Sciatic nerve (tissue), 2 donors: ENCODE measurements around the gene CSTPP1. TPM values are rescaled to one million over a fixed set of nuclear protein-coding genes. Genes with fewer than 3 reads are reported as not detected.

Experiments used
- ATAC-seq: fragments of 200-7000 bp; cut with Tn5 transposase; one replicate; pipeline ENCODE4 v1.9.1; 2020; ENCODE audit warnings: mild to moderate bottlenecking, moderate library complexity
- DNase-seq: peaks from one replicate; pipeline ENCODE4 v3.0.0-alpha.2; 2020; ENCODE audit warnings: low spot score
- intact Hi-C: fragments of 100-400 bp; cut with DNase I; formaldehyde crosslinking; loops from one replicate; pipeline ENCODE4 v1.14.2; 2022
- total RNA-seq: library from RNA; stranded (reverse); fragmentation: NEBNext Ultra II Directional; extraction: Animal tissue kit (Norgen Biotek cat#: 25700); gene quantifications from one replicate; pipeline ENCODE4 v1.2.1, GENCODE V29; 2021
- donor health status: DM: no; HTN: no; CAD: no.
- donor health status: DM: no; HTN: no; CAD: no.

Gene CSTPP1, protein sequence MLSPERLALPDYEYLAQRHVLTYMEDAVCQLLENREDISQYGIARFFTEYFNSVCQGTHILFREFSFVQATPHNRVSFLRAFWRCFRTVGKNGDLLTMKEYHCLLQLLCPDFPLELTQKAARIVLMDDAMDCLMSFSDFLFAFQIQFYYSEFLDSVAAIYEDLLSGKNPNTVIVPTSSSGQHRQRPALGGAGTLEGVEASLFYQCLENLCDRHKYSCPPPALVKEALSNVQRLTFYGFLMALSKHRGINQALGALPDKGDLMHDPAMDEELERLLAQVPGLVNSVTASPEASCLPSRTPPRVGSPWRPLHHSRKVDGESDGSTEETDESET
- total RNA-seq: 30.4 TPM

DNA sequence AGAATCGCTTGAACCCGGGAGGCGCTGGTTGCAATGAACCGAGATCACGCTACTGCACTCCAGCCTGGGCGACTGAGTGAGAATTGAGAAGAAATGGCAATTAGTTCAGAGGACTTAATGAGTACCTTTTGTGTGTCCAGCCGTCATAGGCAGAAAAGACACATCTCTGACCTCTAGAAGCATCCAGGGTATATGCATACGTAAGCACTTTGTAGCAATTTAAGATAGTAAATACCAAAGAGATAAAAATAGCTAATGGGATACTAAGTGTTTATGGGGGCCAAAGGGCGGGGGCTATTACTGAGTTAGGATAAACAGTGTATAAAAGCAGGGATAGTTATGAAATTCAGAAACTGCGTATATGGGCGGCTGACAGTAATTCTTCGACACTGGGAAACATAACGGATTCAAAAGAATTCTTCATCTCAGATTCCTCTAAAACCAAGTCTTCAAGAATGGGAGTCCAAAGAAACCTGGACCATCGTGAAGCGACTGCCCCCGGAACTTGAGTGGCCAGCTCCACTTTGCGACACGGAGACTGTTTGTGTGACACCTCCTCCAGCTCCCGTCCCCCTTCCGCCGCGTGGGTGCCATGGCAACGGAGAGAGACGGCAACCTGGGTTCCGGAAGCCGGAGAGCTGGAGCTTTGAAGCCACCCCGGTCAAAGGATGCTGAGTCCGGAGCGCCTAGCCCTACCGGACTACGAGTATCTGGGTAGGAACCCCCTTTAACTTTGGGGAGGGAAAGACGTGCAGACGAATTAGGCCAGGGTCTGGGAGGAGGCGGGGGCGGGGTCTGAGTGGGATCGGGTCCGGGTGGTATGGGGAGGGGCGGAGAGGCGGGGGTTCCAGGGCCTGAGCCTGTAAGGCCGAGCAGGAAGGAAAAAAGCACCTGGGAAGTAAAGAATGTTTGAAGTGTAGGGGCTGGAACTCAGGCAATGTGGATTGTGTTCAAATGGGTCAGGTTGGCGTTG lies at the start of gene CSTPP1:
TSS of gene CSTPP1 (plus strand) at position 624 of the 973 bp plus-strand sequence. CDS start at position 669, 45 bp downstream.
- DNase-seq (peak; percentile 96), ATAC-seq (peak; percentile 97)
- intact Hi-C loops: no loop called here

DNA sequence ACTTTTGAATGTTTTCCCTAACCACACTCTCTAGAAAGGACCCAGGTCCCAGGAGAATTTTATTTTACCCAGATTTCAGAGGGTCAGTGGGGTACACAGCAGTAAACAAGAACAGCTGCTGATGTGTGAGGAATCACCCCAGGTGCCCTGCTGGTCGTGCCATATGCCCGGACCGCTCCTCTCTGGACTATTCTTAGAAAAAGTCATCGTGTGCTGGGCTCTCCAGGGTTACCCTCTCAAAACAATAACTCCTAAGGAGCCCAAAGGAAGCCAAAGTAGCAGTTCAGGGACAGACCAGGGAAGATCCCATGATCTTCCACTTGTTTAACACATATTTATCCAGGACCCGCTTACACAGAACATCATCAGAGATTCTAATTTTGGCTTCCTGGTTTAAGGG lies 47.9 kb upstream of the CSTPP1 start:
- ATAC-seq (no peak), DNase-seq (no peak)
- intact Hi-C loops: loop anchor here (5.0 kb wide), 1 partner anchor 264 kb away; no protein-coding TSS in a partner anchor

DNA sequence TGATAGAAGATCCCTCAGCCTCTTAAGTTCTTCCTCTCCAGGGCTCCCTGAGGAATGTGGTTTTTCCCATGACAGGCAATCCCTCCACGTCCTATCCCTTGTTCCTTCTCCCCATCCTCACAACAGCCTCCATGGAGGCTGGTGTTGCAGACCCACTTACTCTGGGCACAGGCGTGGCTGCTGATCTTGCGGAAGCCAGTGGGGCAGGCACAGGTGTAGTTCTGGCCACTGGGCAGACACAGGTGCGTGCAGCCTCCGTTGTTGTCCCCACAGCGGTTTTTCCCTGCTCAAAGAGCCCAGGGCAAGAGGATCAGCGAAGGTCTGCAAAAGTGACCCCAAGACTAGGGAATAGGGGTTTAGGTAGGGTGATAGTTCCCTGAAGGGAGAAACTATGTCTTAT lies 47.3 kb upstream of the CSTPP1 start:
- DNase-seq (no peak), ATAC-seq (peak; percentile 18)
- intact Hi-C loops: loop anchor here (5.0 kb wide), 1 partner anchor 263 kb away; no protein-coding TSS in a partner anchor

DNA sequence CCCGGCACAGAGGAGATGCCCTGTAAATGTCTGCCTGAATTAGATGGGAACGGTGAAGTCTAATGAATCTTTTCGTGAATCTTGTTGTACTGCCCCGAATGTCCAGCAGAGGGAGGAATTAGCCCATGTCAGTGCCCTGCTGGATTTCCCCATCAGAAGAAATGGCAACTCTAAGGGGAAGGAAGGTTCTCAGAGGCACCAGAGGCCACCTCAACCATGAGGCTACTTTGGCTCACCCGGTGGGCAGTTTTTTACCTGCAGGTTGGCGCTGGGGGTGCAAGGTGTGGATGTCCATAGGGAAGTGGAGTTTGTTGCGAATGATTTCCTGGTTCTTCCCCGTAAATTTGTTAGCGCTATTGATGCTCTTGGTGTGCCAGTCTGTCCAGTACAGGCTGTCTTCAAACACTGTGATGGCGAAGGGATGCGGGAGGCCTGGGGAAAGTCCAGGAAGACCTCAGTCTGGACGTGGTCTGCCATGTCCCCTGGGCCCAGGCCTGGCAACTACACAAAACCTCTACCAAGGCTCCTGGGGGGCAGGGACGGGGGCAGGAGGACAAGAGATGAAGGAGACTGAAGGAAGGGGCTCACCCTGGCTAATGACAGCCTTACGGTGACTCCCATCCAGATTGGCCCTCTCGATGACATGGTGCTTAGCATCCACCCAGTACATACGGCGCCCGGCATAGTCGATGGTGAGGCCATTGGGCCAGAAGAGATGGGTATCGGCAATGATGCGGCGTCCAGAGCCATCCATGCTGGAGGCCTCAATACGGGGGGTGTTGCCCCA lies 46.7 kb upstream of the CSTPP1 start:
- DNase-seq (peak; percentile 86), ATAC-seq (peak; percentile 89)
- intact Hi-C loops: loop anchor here (5.0 to 10.0 kb wide), 2 partner anchors 262 to 1935 kb away; partner anchors contain the start of gene TP53I11

DNA sequence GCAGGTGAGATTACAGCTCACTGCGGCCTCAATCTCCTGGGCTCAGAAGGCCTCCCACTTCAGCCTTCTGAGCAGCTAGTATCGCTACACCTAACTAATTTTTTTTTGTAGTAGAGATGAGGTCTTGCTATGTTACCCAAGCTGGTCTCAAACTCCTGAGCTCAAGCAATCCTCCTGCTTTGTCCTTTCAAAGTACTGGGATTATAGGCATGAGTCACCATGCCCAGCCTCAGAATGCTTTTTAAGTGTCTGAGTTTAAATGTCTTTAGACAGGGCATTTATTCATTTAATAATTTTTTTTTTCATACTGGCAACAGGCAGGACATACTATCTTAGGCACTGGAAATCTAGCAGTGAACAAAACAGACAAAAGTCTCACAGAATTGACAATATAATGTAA lies 45.9 kb upstream of the CSTPP1 start:
- intact Hi-C loops: loop anchor here (10.0 kb wide), 1 partner anchor 1936 kb away; the partner anchor contains the start of gene TP53I11
- ATAC-seq: no peak
- no peak for DNase-seq

DNA sequence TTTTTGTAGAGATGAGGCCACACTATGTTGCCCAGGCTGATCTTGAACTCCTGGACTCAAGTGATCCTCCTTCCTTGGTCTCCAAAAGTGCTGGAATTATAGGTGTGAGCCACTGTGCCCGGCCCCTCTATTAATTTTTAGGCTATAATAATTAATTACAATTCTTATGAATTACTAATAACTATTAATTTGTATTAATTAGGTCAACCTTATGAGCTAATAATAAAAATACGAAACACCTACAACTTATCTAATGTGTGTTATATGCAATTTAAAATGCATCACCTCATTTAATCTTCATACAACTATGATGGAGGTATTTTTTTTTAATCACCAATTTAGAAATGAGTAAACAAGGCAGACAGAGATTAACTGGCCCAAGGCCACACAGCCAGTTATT lies 44.5 kb upstream of the CSTPP1 start:
- ATAC-seq: no peak
- DNase-seq: no peak
- intact Hi-C loops: loop anchor here (10.0 kb wide), 1 partner anchor 1937 kb away; the partner anchor contains the start of gene TP53I11

DNA sequence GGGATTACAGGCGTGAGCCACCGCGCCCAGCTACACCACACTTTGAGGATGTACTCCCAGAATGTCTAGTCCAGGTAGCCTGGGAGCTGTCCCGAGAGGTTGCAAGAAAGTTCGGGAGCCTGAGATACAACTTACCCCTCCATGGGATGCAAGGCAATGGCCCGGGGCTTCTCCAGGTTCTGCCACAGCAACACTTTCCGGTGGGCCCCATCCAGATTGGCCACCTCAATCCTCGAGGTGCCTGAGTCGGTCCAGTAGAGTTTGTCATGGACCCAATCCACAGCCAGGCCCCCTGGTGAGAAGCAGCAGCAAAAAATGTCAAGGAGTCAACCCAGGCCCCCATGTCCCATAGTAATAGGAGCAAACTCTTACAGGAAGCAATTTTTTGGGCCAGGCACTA lies 43.7 kb upstream of the CSTPP1 start:
- ATAC-seq (no peak), DNase-seq (no peak)
- intact Hi-C loops: loop anchor here (10.0 kb wide), 1 partner anchor 1938 kb away; the partner anchor contains the start of gene TP53I11

DNA sequence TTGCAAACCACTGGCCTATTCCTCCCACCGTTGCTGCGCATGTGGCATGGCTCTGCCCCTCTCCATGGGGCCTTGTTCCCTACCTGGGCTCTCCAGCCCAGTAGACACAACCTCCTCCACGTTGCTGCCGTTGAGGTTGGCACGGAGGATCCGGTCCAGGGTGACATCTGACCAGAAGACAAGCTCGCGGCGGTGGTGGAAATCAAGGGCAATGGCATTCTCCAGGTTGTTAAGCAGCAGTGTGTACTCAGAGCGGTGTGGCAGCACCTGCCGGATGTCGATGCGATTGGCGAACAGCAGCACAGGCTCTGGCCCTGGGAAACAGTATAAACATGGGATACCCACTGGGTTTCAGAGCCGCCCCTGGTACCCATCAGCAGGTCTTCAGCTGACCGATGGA lies 42.1 kb upstream of the CSTPP1 start:
- ATAC-seq (no peak), DNase-seq (no peak)
- intact Hi-C loops: loop anchor here (10.0 kb wide), 1 partner anchor 1940 kb away; the partner anchor contains the start of gene TP53I11

DNA sequence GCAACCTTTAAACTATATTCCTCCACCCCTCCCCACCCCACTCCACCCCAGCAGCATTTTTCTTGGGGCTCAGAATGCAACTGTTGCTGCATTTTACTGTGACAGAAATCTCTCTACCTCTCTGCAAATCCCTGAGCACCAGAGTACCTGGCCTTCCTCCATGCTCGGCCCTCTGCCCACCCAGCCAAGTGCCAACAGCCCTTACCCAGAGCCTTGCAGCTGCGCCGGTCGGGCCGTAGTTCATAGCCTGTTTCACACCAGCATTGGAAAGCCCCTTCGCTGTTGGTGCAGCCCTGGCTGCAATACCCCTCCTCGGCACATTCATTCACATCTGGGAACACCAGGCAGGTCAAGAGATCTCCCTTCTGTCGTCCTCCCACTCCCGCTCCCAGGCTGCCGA lies 41.6 kb upstream of the CSTPP1 start:
- DNase-seq: no peak
- ATAC-seq: no peak

DNA sequence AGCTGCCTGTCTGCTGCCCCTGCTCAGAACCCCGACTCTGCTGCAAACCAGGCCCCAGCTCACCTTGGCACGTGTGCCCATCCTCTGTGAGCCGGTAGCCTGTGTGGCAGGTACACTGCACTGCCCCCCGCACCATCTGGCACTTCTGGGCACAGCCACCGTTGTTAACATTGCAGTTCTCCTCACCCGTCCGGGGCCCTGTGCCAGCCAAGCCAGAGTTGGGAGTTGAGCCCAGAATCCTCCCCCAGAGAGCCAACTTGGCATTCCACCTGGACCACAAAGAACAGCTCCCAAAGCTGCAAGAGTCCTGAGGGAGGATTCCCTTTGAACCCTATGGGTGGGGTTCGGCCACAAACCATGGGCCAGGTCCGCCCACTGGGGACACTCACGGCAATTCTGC lies 40.7 kb upstream of the CSTPP1 start:
- ATAC-seq: peak; percentile 15
- DNase-seq: no peak
- intact Hi-C loops: loop anchor here (10.0 kb wide), 1 partner anchor 1941 kb away; the partner anchor contains the start of gene TP53I11

More for the DNA sequence above, 41.6 kb upstream of the CSTPP1 start:
- intact Hi-C loops: loop anchor here (10.0 kb wide), 1 partner anchor 1940 kb away; the partner anchor contains the start of gene TP53I11

DNA sequence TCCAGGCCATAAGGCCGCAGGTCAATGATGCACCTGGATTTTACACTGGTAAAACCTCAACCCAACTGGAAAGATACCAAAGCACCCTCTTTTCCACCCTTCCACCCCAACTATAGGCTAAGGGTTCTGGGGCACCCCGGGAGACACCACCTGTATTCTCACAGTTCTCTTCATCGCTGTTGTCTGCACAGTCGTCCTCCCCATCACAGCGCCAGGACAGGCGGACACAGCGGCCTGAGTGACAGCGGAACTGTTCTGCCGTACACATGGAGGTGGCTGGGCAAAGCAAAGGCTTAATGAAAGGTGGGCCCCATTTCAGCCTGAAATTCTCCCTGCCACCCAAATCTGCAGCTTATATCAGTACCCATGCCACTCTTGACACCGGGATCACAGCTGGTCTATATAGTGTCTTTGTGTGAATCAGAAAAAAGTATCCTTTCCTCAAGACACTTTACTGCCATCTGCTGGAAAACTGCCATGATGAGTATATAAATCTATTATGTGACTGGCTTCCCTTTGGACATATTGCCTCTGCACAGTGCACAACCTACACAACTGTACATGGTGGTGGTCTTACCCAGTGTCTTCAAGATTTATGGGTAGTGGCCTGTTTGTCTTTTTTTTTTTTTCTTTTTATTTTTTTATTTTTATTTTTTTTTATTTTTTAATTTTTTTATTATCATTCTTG lies 39.7 kb upstream of the CSTPP1 start:
- intact Hi-C loops: loop anchor here (10.0 kb wide), 1 partner anchor 1942 kb away; the partner anchor contains the start of gene TP53I11
- DNase-seq (no peak), ATAC-seq (peak; percentile 8)

DNA sequence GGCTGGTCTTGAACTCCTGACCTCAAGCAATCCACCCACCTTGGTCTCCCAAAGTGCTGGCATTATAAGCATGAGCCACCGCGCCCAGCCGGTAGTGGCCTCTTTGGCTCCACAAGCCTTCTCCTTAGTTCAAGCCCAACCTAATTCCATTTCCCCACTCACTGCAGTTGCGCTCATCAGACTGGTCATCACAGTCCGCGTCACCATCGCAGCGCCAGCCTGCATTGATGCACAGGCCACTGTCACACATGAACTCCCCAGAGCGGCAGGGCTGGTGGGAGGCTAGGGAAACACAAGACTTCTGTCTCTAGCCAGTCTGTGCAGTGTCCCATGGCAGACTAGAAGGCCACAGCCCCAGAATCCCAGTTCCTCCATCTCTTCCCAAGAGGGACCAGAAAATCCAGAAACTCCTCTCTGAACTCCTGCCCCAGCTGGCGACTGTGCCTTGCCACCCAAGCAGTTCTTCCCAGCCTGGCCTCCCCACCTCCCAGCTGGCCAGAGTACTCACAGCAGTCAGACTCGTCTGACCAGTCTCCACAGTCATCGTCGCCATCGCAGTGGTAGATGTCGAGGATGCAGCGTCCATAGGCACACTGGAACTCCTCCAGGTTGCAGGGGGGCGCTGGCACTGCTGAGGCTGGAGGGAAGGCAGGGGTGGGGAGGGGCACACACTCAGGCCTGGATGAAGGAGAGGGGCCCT lies 38.0 kb upstream of the CSTPP1 start:
- DNase-seq: no peak
- no peak for ATAC-seq
- intact Hi-C loops: loop anchor here (10.0 kb wide), 1 partner anchor 1944 kb away; the partner anchor contains the start of gene TP53I11

DNA sequence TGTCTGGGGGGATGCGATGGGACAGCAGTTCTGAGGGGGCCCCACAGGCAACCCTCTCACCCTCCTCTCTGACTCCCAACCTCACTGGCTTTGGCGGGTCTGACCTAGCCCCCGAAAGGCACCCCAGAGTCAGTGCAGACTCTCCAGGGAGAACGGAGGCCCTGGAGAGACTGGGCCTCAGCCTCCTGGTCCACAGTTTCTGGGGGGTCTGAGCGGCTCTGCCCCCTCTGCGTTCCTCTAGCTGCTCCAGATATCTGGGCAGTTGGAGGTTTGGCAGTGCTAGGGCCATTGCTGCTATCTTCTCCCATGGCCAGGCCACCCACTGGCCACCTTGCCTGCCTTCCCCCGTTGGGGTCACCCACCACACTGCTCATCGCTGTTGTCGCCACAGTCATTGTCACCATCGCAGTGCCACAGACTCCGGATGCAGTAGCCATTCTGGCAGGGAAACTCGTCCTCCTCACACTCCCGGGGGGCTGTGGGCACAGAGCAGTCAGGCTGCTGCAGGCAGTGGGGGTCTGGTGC lies 37.0 kb upstream of the CSTPP1 start:
- intact Hi-C loops: loop anchor here (10.0 kb wide), 1 partner anchor 1945 kb away; the partner anchor contains the start of gene TP53I11

DNA sequence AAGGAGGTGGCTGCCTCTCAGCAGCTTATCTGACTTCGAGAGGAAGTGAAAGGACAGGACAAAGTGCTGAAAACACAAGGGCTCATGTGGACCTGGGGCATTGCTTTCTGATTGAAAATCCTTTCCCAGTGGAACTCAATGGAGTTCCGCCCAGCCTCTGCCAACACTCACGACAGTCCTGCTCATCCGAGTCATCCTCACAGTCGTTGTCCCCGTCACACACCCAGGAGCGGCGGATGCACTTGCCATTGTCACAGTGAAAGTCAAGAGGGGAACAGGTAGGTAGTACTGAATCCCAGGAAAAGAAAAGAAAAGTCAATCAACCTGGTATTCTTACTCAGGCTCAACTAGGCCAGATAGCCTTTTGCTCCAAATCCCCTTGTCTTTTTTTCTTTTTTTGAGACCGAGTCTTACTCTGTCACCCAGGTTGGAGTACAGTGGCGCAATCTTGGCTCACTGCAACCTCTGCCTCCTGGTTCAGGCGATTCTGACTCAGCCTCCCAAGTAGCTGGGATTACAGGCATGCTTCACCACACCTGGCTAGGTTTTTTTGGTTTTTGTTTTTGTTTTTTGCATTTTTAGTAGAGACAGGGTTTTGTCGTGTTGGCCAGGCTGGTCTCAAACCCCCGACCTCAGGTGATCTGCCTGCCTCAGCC lies 36.3 kb upstream of the CSTPP1 start:
- no peak for ATAC-seq
- DNase-seq: no peak
- intact Hi-C loops: no loop called here

More for the DNA sequence above, 37.0 kb upstream of the CSTPP1 start:
- ATAC-seq (no peak), DNase-seq (no peak)

DNA sequence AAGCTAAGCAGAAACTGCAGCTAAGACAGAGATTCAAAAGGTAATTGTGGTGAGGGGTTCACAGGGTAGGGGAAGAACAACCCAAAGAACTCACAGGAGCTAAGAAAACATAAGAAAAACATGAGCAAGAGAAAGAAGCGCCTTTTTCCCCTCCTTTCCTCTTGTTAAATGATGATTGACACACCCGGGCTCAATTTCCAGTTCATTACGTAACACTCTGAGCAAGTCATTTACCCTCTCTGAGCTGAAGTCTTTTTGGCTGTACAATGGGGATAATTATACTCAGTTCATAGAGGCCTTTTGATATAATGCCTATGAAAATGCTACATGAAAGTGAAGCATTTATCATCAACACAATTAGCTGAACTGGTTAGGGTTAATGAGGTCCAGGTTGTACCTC lies 35.4 kb upstream of the CSTPP1 start:
- ATAC-seq (no peak), DNase-seq (no peak)
- intact Hi-C loops: no loop called here

DNA sequence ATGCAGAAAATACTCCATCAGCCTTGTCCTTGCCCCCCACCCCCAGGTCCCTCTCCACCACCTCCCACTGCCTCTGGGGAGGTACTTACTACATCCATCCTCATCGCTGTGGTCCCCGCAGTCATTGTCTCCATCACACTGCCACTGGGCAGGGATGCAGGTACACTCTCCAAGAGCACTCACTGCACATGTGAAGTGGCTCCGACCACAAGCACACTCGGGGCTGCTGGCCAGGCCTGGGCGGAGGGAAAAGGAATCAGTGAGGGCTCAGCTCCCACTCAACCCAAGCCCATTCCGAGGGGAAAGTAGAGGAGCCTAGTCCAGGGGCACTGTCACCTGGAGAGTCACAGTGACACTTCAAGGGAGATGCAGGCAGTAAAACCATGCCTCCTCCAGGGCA lies 33.9 kb upstream of the CSTPP1 start:
- no peak for ATAC-seq
- intact Hi-C loops: no loop called here
- no peak for DNase-seq
